Measurements from ENCODE around the gene RETREG3. TPM values are rescaled to one million over a fixed set of nuclear protein-coding genes. Genes with fewer than 3 reads are reported as not detected.

RETREG3 gene
- total and polyA plus RNA-seq, 2 of the 13 experiments (the other 11 are each of a cell fraction or from before 2014, with no cell fraction given) = 47.0 to 55.8 TPM

DNA sequence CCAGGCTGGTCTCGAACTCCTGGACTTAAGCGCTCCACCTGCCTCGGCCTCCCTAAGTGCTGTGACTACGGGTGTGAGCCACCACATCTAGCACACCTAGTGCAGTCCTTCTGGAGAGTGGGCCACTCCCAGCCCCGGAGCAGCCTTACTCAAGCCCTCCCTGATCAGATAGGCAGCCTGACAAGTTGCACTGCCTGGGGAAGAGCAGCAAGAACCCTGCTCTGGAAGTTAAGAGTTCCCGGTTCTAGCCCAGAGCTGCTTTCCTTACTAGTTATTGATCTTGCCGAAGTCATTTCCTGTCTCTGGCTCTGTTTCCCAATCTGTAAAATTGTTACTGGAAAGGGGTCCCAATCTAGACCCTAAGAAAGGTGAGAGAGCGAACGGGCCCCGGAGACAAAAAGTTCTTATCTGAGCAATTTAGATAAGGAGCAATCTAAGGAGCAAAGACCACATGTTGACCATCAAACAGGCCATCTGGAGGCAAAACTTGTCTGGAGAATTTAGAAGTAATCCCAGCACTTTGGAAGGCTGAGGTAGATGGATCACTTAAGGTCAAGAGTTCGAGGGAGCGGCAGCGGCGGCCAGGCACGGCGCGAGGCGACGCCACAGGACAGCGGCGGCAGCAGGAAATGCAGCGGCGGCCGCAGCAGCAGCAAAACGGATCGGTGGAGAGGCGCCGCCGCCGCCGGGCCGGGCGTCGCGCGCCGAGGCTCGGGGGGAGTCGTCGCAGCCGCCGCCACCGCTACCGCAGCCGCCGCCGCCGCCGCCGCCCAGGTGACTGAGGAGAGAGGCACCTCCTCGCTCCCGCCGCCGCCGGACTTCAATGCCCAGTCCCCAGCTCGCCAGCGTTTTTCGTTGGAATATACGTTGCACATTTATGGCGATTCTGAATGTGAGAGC, 77.5 kb downstream of the RETREG3 start (continued):
- TF ChIP-seq CBX2 (IDR thresholded peaks at IDR 0.05; ENCODE audit: low read depth, low read length) (no peak), CBX2 (CRISPR knock-in tag; IDR thresholded peaks at IDR 0.05; ENCODE audit: low read depth) (0 out of 2 replicates have a peak, but pooled peaks have one; percentile 15), FOXO1 (CRISPR knock-in tag; IDR thresholded peaks at IDR 0.05) (no peak), NFKB2 (CRISPR knock-in tag; IDR thresholded peaks at IDR 0.05; ENCODE audit: borderline replicate concordance) (no peak; the same call in 1 of the 2 replicates), HNRNPK (IDR thresholded peaks at IDR 0.05; ENCODE audit: low read depth, low read length, poor library complexity, severe bottlenecking) (no peak), ZNF317 (CRISPR knock-in tag; IDR thresholded peaks at IDR 0.05) (no peak; the same call in 1 of the 2 replicates), ZNF691 (CRISPR knock-in tag; IDR thresholded peaks at IDR 0.05; ENCODE audit: borderline replicate concordance, low read depth) (no peak), NR3C1 (CRISPR knock-in tag; IDR thresholded peaks at IDR 0.05) (no peak), ZNF792 (CRISPR knock-in tag; IDR thresholded peaks at IDR 0.05) (no peak), ZNF572 (CRISPR knock-in tag; IDR thresholded peaks at IDR 0.05) (0 out of 2 replicates have a peak, but pooled peaks have one; percentile 53), TARDBP (CRISPR knock-in tag; IDR thresholded peaks at IDR 0.05) (no peak), ZNF142 (CRISPR knock-in tag; IDR thresholded peaks at IDR 0.05) (no peak; the same call in 1 of the 2 replicates), RNF219 (CRISPR knock-in tag; IDR thresholded peaks at IDR 0.05) (no peak)
- TF ChIP-seq, protein P1, sequence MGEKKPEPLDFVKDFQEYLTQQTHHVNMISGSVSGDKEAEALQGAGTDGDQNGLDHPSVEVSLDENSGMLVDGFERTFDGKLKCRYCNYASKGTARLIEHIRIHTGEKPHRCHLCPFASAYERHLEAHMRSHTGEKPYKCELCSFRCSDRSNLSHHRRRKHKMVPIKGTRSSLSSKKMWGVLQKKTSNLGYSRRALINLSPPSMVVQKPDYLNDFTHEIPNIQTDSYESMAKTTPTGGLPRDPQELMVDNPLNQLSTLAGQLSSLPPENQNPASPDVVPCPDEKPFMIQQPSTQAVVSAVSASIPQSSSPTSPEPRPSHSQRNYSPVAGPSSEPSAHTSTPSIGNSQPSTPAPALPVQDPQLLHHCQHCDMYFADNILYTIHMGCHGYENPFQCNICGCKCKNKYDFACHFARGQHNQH (CRISPR knock-in tag; IDR thresholded peaks at IDR 0.05) = no peak
- TF ChIP-seq, protein P2, sequence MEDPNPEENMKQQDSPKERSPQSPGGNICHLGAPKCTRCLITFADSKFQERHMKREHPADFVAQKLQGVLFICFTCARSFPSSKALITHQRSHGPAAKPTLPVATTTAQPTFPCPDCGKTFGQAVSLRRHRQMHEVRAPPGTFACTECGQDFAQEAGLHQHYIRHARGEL (CRISPR knock-in tag; IDR thresholded peaks at IDR 0.05) = no peak

Data from HepG2 (cell line).